K562 (cell line): ENCODE results near the gene OR10G2. TPM values are rescaled to one million over a fixed set of nuclear protein-coding genes. Genes with fewer than 3 reads are reported as not detected.

Experiments
- ATAC-seq: fragments of 200-7000 bp; cut with Tn5 transposase; 3 replicates; pipeline ENCODE4 v1.9.1; 2020; ENCODE audit warnings: moderate library complexity
- Bru-seq: library from RNA; stranded (reverse); fragments of 400-500 nt; gene quantifications from one replicate; lab custom pipeline; 2021; lab: Mats Ljungman, UMichigan
- BruChase-seq, 2 experiments: library from RNA; stranded (reverse); fragments of 400-500 nt; gene quantifications; one replicate each; lab custom pipeline; 2021; lab: Mats Ljungman, UMichigan
- BruUV-seq: library from RNA; stranded (reverse); fragments of 400-500 nt; replicated peaks from 2 replicates; lab custom pipeline; 2021; lab: Mats Ljungman, UMichigan
- CTCF ChIA-PET: fragments of 300-600 bp; formaldehyde crosslinking; extraction: SDS; loops from one replicate; lab custom pipeline; 2021; ENCODE audit warnings: low intra/inter-chr PET ratio; lab: Yijun Ruan, JAX
- POLR2A ChIA-PET: fragments of 300-600, 350-650 bp; sonication (Branson Sonifier 250); formaldehyde crosslinking; extraction: SDS; loops from one replicate; lab custom pipeline; 2021; ENCODE audit warnings: antibody characterized with exemption, inconsistent platforms; lab: Yijun Ruan, JAX
- DNase-seq, 4 experiments: peaks; one replicate each; pipeline versions ENCODE4 v3.0.0 to v3.0.0-alpha.2; 2011 to 2018; ENCODE audit warnings: low spot score in 3 of 4, mixed read lengths in 3 of 4; ENCODE audit errors: extremely low read depth in 1 of 4
- FAIRE-seq: peaks from 2 replicates; lab custom pipeline; 2011; peaks lifted over from hg19 to GRCh38; lab: Jason Lieb, UNC
- H2AFZ ChIP-seq: 2 replicates; pipeline ENCODE4 v1.6.0; 2011; ENCODE audit warnings: low read depth, low read length, control low read depth, inconsistent platforms
- H3K27ac ChIP-seq: fragments of 200-600 bp; 3 replicates; pipeline ENCODE4 v1.8.0; 2011; ENCODE audit warnings: low read depth, mild to moderate bottlenecking, control low read depth, inconsistent platforms, low read length, moderate library complexity, mixed read lengths; ENCODE audit errors: extremely low read depth
- H3K27me3 ChIP-seq, 2 experiments: fragments of 300-600 bp in 1 of 2; 2 replicates in 1 of 2; 3 replicates in 1 of 2; pipeline versions ENCODE4 v1.6.0 to v1.8.0; 2011; ENCODE audit warnings: inconsistent platforms in 2 of 2, low read length in 2 of 2, mild to moderate bottlenecking in 1 of 2, mixed read lengths in 1 of 2, moderate library complexity in 1 of 2; ENCODE audit not compliant: control insufficient read depth in 2 of 2, insufficient read depth in 2 of 2
- H3K36me3 ChIP-seq: fragments of 300-600 bp; 3 replicates; pipeline ENCODE4 v1.8.0; 2011; ENCODE audit warnings: mild to moderate bottlenecking, low read length, inconsistent platforms; ENCODE audit not compliant: control insufficient read depth, insufficient read depth
- H3K4me1 ChIP-seq, 2 experiments: fragments of 200-600 bp in 1 of 2; replicated peaks in 1 of 2; 2 replicates in 1 of 2; 3 replicates in 1 of 2; pipeline versions ENCODE4 v1.5.1 to v1.8.0; 2011; ENCODE audit warnings: inconsistent platforms in 2 of 2, low read length in 2 of 2, mild to moderate bottlenecking in 1 of 2, mixed read lengths in 1 of 2, moderate library complexity in 1 of 2; ENCODE audit not compliant: control insufficient read depth in 2 of 2, insufficient read depth in 2 of 2
- H3K4me2 ChIP-seq: 2 replicates; pipeline ENCODE4 v1.6.1; 2011; ENCODE audit warnings: low read length, control low read depth, inconsistent platforms, mixed read lengths; ENCODE audit not compliant: insufficient read depth
- H3K4me3 ChIP-seq: fragments of 200-600 bp; sonication (generic), shearing (Covaris generic); 2 replicates; pipeline ENCODE4 v1.5.1; 2016; ENCODE audit warnings: control low read depth, inconsistent platforms
- H3K79me2 ChIP-seq: fragments of 200-600 bp; 3 replicates; pipeline ENCODE4 v1.8.0; 2011; ENCODE audit warnings: low read length, inconsistent platforms; ENCODE audit not compliant: control insufficient read depth, insufficient read depth
- H3K9ac ChIP-seq, 2 experiments: 2 replicates each; pipeline versions ENCODE4 v1.6.0 to v1.6.1; 2011; ENCODE audit warnings: low read depth in 2 of 2, low read length in 2 of 2, control low read depth in 1 of 2, inconsistent platforms in 1 of 2, mild to moderate bottlenecking in 1 of 2, mixed read lengths in 1 of 2; ENCODE audit not compliant: insufficient read depth in 1 of 2
- H3K9me1 ChIP-seq: one replicate; pipeline ENCODE4 v1.6.0; 2011; ENCODE audit warnings: inconsistent platforms, mild to moderate bottlenecking, low read length, moderate library complexity; ENCODE audit not compliant: control insufficient read depth, insufficient read depth
- H3K9me3 ChIP-seq: replicated peaks from 2 replicates; pipeline ENCODE4 v1.5.1; 2011; ENCODE audit warnings: low read depth, low read length, inconsistent platforms; ENCODE audit not compliant: control insufficient read depth, insufficient read depth
- H4K20me1 ChIP-seq: replicated peaks from 2 replicates; pipeline ENCODE4 v1.6.1; 2011; ENCODE audit warnings: low read length, inconsistent platforms, mixed read lengths; ENCODE audit not compliant: control insufficient read depth, insufficient read depth
- CBX8 ChIP-seq: fragments of 200-600 bp; sonication (generic); IDR thresholded peaks from 2 replicates; pipeline ENCODE4 v1.6.1; 2012; ENCODE audit warnings: borderline replicate concordance, mixed run types, low read depth, mild to moderate bottlenecking, moderate library complexity, mixed read lengths, low read length, control low read depth, inconsistent platforms; ENCODE audit not compliant: poor library complexity, severe bottlenecking; ENCODE audit errors: extremely low read depth
- DEAF1 ChIP-seq: fragments of 450-650 bp; formaldehyde crosslinking; IDR thresholded peaks from 2 replicates; pipeline ENCODE4 v1.4.0; 2020; ENCODE audit warnings: mild to moderate bottlenecking, moderate library complexity
- EHMT2 ChIP-seq: fragments of 450-650 bp; IDR thresholded peaks from 2 replicates; pipeline ENCODE4 v1.6.1; 2018; ENCODE audit warnings: antibody characterized with exemption
- NR2F6 ChIP-seq: fragments of 450-650 bp; formaldehyde crosslinking; IDR thresholded peaks from 2 replicates; pipeline ENCODE4 v1.4.0; 2020; ENCODE audit warnings: mild to moderate bottlenecking
- PTBP1 ChIP-seq: fragments of 200-400 bp; formaldehyde crosslinking; IDR thresholded peaks from 2 replicates; pipeline ENCODE4 v1.6.1; 2017; ENCODE audit warnings: low read depth, low read length
- TEAD4 ChIP-seq, 2 experiments: sonication (generic) in 1 of 2; formaldehyde crosslinking in 1 of 2; IDR thresholded peaks; 2 replicates each; pipeline versions ENCODE4 v1.6.1 to v1.8.0; 2012 to 2022; ENCODE audit warnings: borderline replicate concordance in 1 of 2, inconsistent platforms in 1 of 2, low read length in 1 of 2, mild to moderate bottlenecking in 1 of 2, missing genetic modification reagents in 1 of 2
- ZNF589 ChIP-seq: fragments of 200-800 bp; sonication (Bioruptor generic); IDR thresholded peaks from 2 replicates; pipeline ENCODE4 v1.6.1; 2016; ENCODE audit warnings: low read depth, missing genetic modification characterization, missing compliant biosample characterization
- WGBS: fragments of 100-300 bp; shearing (Covaris generic); methylation state at CpG from one replicate; pipeline ENCODE4 v1.1.6; 2016; ENCODE audit warnings: low coverage, mixed read lengths; ENCODE audit not compliant: insufficient coverage; ENCODE audit errors: missing lambda C conversion rate; 5-methylcytosine and 5-hydroxymethylcytosine counted together
- in situ Hi-C: fragments of 300-500 bp; cut with MboI; formaldehyde crosslinking; loops from 4 replicates; pipeline ENCODE4 v1.15.0; 2018; ENCODE audit warnings: inconsistent platforms, mixed read lengths
- intact Hi-C: fragments of 100-400 bp; cut with micrococcal nuclease; formaldehyde crosslinking; loops from 2 replicates; pipeline ENCODE4 v1.14.2; 2022
- long read RNA-seq, 3 experiments: library from polyadenylated mRNA in 2 of 3; library from RNA in 1 of 3; unstranded in 2 of 3; stranded (forward) in 1 of 3; transcript quantifications; one replicate each; pipeline ENCODE4 v2.0.0, GENCODE V29; 2019 to 2022
- polyA minus RNA-seq, 3 experiments: library from RNA; depleted of rRNA, polyadenylated mRNA; stranded (reverse); fragments of >200 nt; gene quantifications; 2 replicates each; pipeline ENCODE4 v1.2.3, GENCODE V29; 2011
- polyA plus RNA-seq, 8 experiments: library from polyadenylated mRNA; depleted of rRNA in 4 of 8; stranded (reverse) in 5 of 8; unstranded in 3 of 8; fragments of >200 nt; fragmentation: Nextera tagmentation in 2 of 8; fragmentation: Illumina TruSeq in 1 of 8; extraction: Ambion mirVana in 2 of 8; extraction: Trizol in 1 of 8; gene quantifications; 2 replicates each; pipeline versions ENCODE4 v1.2.1 to v1.2.3, GENCODE V29; 2011 to 2014; ENCODE audit warnings: inconsistent platforms in 1 of 8, missing spikeins in 1 of 8
- total RNA-seq, 7 experiments: library from RNA; depleted of rRNA in 6 of 7; stranded (reverse); fragments of >200 nt in 6 of 7; fragmentation: Illumina TruSeq in 2 of 7; extraction: Trizol in 2 of 7; gene quantifications; 2 replicates each; pipeline versions ENCODE4 v1.2.1 to v1.2.3, GENCODE V29; 2011 to 2021; ENCODE audit warnings: low replicate concordance in 1 of 7
- TF ChIP-seq, protein P1 (sequence below): fragments of 450-650 bp; formaldehyde crosslinking; IDR thresholded peaks from 2 replicates; pipeline ENCODE4 v1.4.0; 2020; ENCODE audit warnings: mild to moderate bottlenecking, moderate library complexity

Gene OR10G2, protein sequence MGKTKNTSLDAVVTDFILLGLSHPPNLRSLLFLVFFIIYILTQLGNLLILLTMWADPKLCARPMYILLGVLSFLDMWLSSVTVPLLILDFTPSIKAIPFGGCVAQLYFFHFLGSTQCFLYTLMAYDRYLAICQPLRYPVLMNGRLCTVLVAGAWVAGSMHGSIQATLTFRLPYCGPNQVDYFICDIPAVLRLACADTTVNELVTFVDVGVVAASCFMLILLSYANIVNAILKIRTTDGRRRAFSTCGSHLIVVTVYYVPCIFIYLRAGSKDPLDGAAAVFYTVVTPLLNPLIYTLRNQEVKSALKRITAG
- total RNA-seq (2011; cell fraction: chromatin; rRNA removed; ENCODE audit: low replicate concordance): not detected in 2 replicates
- not detected in 2 replicates for total RNA-seq (2011; cell fraction: nucleolus; rRNA removed)
- not detected in 2 replicates for total RNA-seq (2011; cell fraction: nucleoplasm; rRNA removed)
- not detected in 2 replicates for total RNA-seq (2014; rRNA removed)
- total RNA-seq (2014; rRNA removed; fragmentation: Illumina TruSeq; extraction: Trizol): not detected in 2 replicates
- total RNA-seq (2015; rRNA removed; fragmentation: Illumina TruSeq; extraction: Trizol): not detected in 2 replicates
- not detected in 2 replicates for total RNA-seq (2021)
- not detected in 2 replicates for polyA plus RNA-seq (2011; rRNA removed)
- polyA plus RNA-seq (2011; cell fraction: cytosol; rRNA removed): not detected in 2 replicates
- polyA plus RNA-seq (2011; cell fraction: nucleus; rRNA removed): not detected in 2 replicates
- not detected in 2 replicates for polyA plus RNA-seq (2012)
- polyA plus RNA-seq (2014; fragmentation: Illumina TruSeq; extraction: Trizol): not detected in 2 replicates
- polyA plus RNA-seq (2014; fragmentation: Nextera tagmentation; extraction: Ambion mirVana): not detected
- not detected in 2 replicates for polyA plus RNA-seq (2014; rRNA removed)
- not detected in 2 replicates for polyA minus RNA-seq (2011; rRNA and poly(A)+ RNA removed)
- not detected in 2 replicates for polyA minus RNA-seq (2011; cell fraction: cytosol; rRNA and poly(A)+ RNA removed)
- polyA minus RNA-seq (2011; cell fraction: nucleus; rRNA and poly(A)+ RNA removed): not detected in 2 replicates
- not detected for Bru-seq, nascent RNA
- BruChase-seq, experiment 1, labeled RNA remaining after a 2-hour chase: not detected
- BruChase-seq, experiment 2, labeled RNA remaining after a 6-hour chase: not detected
- long read RNA-seq, experiment 1: 0 reads
- long read RNA-seq, experiment 2: 0 reads
- long read RNA-seq, experiment 3: 0 reads

GRCh38 chr14:21634840-21635239, at the start of gene OR10G2:
OR10G2 (minus strand) TSS chr14:21634940; CDS start chr14:21634842, 98 bp downstream.
- H3K4me1 ChIP-seq: no peaks in the 10 kb centered on the region; a peak in 1 of 5 replicates
- H3K36me3 ChIP-seq: no peaks in the 10 kb centered on the region
- peaks cover 0 to 6% of the 10 kb centered on the region in 2 experiments; a peak in 2 of 5 replicates for H3K27me3 ChIP-seq
- no peak for FAIRE-seq
- POLR2A ChIA-PET: no interaction called here
- WGBS: 0% methylated on average over 4 of the region's 4 CpGs
- in situ Hi-C loops: no loop called here
- ATAC-seq: no peak
- no peak within 1 kb of the TSS for H3K9ac ChIP-seq
- CTCF ChIA-PET: no interaction called here
- no peaks in the 10 kb centered on the region for H3K79me2 ChIP-seq
- H3K4me2 ChIP-seq: no peak within 1 kb of the TSS
- no peak within 1 kb of the TSS for H2AFZ ChIP-seq
- no peak within 1 kb of the TSS for H3K4me3 ChIP-seq
- H3K27ac ChIP-seq: no peak within 1 kb of the TSS
- TF ChIP-seq NR2F6 (CRISPR knock-in tag) (no peak), CBX8 (no peak), DEAF1 (CRISPR knock-in tag) (no peak), PTBP1 (no peak), ZNF589 (CRISPR knock-in tag) (no peak), TEAD4 (IDR thresholded peaks at IDR 0.05; ENCODE audit: low read length) (no peak), TEAD4 (CRISPR knock-in tag; IDR thresholded peaks at IDR 0.05; ENCODE audit: borderline replicate concordance) (no peak), EHMT2 (no peak)
- TF ChIP-seq, protein P1, sequence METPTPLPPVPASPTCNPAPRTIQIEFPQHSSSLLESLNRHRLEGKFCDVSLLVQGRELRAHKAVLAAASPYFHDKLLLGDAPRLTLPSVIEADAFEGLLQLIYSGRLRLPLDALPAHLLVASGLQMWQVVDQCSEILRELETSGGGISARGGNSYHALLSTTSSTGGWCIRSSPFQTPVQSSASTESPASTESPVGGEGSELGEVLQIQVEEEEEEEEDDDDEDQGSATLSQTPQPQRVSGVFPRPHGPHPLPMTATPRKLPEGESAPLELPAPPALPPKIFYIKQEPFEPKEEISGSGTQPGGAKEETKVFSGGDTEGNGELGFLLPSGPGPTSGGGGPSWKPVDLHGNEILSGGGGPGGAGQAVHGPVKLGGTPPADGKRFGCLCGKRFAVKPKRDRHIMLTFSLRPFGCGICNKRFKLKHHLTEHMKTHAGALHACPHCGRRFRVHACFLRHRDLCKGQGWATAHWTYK (CRISPR knock-in tag): no peak
- H3K9me1 ChIP-seq: no peaks in the 10 kb centered on the region
- intact Hi-C loops: no loop called here
- DNase-seq: no peak
- BruUV-seq: no TSS peak
- no peaks in the 10 kb centered on the region for H4K20me1 ChIP-seq
- no peaks in the 10 kb centered on the region for H3K9me3 ChIP-seq
